ENCODE measurements around the gene FERMT3.

Gene FERMT3

DNA sequence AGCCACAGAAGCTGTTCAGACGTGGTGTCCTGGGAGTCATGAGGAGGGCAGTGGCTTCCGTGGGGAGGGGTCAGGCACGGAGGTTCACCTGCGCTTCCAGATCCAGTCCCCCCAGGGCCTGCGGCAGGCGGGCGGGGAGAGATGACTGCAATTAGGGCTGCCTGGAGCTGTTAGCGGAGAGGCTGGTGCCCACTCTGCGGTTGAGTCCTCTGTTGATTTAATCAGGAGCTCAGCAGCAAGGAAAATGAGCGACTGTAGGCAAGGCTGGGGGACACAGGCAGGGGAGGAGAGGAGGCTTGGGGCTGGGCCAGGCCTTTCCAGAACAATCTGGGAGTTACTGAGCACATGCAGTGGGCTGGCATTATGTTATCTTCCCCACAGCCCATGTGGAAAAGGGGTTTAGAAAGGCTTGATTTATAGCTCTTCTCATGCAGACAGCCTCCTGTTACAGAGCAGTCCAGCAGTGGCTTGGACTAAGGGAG, 57.9 kb downstream of the FERMT3 start:
- DNase-seq (ENCODE audit: low spot score): no peak

DNA sequence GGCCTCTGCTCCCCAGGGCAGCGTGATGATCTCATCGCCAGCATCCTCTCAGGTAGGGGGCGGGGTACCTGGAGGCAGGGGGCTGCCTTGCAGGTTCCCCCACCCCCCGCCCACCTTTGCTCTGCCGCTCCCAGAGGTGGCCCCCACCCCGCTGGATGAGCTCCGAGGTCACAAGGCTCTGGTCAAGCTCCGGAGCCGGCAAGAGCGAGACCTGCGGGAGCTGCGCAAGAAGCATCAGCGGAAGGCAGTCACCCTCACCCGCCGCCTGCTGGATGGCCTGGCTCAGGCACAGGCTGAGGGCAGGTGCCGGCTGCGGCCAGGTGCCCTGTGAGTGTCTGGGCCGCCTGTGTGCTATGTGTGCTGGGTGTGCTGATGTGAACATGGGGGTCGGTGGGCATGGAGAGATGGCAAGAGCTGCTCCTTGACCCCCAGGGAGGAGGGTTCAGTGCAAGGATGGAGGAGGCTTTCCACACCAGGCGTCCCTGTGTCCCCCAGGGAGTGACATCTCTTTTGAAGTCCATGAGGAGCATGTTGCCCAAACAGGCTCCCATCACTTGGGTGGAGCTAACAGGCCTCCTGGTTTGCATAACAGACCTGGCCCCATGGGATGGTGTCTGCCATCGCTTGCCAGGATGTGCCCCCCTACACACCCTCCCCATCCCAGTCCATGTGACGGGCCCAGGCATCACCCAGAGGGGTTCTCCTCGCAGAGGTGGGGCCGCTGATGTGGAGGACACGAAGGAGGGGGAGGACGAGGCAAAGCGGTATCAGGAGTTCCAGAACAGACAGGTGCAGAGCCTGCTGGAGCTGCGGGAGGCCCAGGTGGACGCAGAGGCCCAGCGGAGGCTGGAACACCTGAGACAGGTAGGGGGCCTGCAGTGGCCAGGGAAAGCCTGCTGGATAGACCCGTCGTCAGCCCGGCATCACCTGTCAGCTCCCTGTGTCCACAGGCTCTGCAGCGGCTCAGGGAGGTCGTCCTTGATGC, 58.9 kb downstream of the FERMT3 start:
- DNase-seq (ENCODE audit: low spot score): no peak

GRCh38 chr11:64266339-64266738, 59.8 kb downstream of the FERMT3 start:
- no peak for DNase-seq (ENCODE audit: low spot score)

DNA sequence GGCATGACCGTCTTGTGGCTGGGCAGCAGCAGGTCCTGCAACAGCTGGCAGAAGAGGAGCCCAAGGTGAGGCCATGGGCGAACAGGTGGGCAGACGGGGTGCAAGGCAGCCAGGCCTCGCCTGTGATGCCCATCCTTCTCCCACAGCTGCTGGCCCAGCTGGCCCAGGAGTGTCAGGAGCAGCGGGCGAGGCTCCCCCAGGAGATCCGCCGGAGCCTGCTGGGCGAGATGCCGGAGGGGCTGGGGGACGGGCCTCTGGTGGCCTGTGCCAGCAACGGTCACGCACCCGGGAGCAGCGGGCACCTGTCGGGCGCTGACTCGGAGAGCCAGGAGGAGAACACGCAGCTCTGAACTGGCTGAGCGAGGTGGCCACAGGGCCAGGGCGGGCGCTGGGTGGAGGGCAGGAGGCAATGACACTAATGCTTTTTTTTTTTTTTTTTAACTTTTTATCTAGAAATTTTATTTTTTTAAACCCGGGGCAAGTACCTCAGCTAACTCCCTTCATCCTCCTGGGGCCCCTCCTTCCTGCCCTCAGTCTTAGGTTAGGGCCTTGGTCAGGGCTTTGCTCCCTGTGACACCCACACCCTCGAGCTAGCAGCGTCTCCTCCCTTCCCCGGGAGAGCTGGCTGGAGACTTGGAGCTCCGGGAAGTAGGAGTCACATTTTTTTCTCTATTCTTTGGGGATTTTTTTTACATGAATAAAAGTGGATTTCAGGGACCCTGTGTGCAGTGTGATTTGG, 60.9 kb downstream of the FERMT3 start:
- DNase-seq (ENCODE audit: low spot score): no peak

- DNase-seq (ENCODE audit: low spot score): no peak
These were observed 61.7 kb downstream of the FERMT3 start for GRCh38 chr11:64268025-64268892.

DNA sequence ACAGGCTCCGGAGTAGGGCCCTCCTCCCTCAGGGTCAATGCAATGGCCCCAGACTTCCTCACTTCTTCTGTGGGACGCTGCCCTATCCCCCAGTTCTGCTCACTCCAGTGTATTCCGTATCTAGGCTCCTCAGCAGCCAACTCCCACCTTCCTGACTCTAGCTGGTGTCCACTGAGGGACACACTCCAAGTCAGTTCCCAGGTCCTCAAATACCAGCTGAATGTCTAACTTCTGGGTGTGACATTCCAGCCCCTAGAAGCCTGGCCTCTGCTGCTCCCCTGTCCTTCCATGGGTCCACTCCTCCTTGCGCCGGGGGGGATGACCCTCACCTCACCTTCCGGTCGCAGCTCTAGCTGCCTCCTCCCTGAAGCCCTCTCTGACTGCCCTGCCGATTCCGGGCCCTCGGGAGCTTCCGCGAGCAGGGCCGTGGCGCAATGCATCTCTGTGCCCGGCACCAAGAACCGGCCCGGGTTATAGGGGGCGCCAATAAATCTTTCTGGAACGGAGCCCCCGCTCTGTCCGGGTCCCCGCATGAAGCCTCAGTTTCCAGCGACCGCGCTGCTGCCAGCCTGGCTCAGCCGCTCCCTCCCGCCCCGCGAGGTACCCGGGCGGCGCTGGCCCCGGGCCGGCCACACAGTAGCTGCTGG, 62.5 kb downstream of the FERMT3 start:
- DNase-seq (ENCODE audit: low spot score): no peak

DNA sequence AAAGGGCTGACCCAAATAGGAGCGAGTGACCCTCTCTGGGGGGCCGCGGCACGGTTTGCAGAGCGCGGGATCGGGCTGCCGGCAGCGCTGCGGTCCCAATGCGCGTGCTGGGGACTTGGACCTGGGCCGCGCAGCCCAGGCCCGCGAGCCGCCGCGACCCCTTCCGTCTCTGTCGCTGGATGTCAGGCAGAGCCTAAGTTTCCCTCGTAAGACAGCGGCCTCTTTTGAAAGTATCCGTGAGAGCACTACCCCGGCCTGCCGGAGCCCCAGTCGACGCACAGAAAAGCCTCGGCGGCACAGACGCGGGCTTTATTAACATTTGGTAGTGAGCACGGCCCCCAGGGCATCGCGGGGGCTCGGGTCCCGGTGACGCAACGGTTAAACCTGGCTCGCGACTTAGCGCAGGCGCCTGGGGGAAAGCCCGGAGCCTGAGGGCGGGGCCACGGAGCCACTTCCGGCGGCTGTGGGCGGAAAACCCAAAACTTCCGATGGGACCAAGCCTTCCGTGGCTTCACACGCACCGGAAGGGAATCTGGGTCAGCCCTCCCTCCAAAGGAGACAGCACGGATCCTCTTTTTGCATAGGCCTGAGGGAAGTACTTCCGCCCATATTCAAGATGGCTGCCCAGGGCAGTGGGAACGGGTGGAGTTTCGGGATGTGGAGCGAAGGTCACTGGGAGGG, 63.2 kb downstream of the FERMT3 start:
- DNase-seq (ENCODE audit: low spot score): peak; percentile 99

Measured in left forelimb (tissue), 1 donor.